Keratinocyte (primary cell): ENCODE measurements around the gene LEFTY1.

Experiments used
- EZH2 ChIP-seq: IDR thresholded peaks from one replicate; pipeline ENCODE4 v1.6.1; 2012; ENCODE audit warnings: inconsistent platforms, mild to moderate bottlenecking, low read length, moderate library complexity
- TF ChIP-seq, protein P1 (sequence below), 3 experiments: IDR thresholded peaks in 1 of 3; conservative IDR thresholded peaks in 1 of 3; optimal IDR thresholded peaks in 1 of 3; 2 replicates in 2 of 3; 3 replicates in 1 of 3; pipeline versions ENCODE3 to v1.5.1; 2011; ENCODE audit warnings: low read length in 3 of 3, mild to moderate bottlenecking in 3 of 3, moderate library complexity in 2 of 3, control low read depth in 1 of 3, inconsistent platforms in 1 of 3; ENCODE audit not compliant: insufficient read depth in 2 of 3; ENCODE audit errors: extremely low read depth in 1 of 3

GRCh38 chr1:225915538-225915991, 26.6 kb upstream of the LEFTY1 start:
- TF ChIP-seq, protein P1, sequence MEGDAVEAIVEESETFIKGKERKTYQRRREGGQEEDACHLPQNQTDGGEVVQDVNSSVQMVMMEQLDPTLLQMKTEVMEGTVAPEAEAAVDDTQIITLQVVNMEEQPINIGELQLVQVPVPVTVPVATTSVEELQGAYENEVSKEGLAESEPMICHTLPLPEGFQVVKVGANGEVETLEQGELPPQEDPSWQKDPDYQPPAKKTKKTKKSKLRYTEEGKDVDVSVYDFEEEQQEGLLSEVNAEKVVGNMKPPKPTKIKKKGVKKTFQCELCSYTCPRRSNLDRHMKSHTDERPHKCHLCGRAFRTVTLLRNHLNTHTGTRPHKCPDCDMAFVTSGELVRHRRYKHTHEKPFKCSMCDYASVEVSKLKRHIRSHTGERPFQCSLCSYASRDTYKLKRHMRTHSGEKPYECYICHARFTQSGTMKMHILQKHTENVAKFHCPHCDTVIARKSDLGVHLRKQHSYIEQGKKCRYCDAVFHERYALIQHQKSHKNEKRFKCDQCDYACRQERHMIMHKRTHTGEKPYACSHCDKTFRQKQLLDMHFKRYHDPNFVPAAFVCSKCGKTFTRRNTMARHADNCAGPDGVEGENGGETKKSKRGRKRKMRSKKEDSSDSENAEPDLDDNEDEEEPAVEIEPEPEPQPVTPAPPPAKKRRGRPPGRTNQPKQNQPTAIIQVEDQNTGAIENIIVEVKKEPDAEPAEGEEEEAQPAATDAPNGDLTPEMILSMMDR (optimal IDR thresholded peaks at IDR 0.05 in 1 of 3, IDR thresholded peaks at IDR 0.05 in 1 of 3, conservative IDR thresholded peaks at IDR 0.05 in 1 of 3; ENCODE audit: extremely low read depth in 1 of 3, insufficient read depth in 2 of 3, low read length in 3 of 3) = no peak
- no peak for TF ChIP-seq EZH2
